Upper lobe of right lung (tissue), 1 donor: Measurements from ENCODE around the gene APP. TPM values are rescaled to one million over a fixed set of nuclear protein-coding genes. Genes with fewer than 3 reads are reported as not detected.

ENCODE experiments used
- ATAC-seq: fragments of 200-7000 bp; cut with Tn5 transposase; one replicate; pipeline ENCODE4 v1.9.1; 2020; ENCODE audit warnings: mild to moderate bottlenecking, moderate library complexity
- DNase-seq: peaks from one replicate; pipeline ENCODE4 v3.0.0-alpha.2; 2020
- H3K27ac ChIP-seq: fragments of 200-600 bp; one replicate; pipeline ENCODE4 v1.8.0; 2022
- H3K27me3 ChIP-seq: fragments of 200-600 bp; one replicate; pipeline ENCODE4 v1.8.0; 2022; ENCODE audit warnings: mild to moderate bottlenecking
- H3K36me3 ChIP-seq: fragments of 200-600 bp; one replicate; pipeline ENCODE4 v1.8.0; 2022
- H3K4me1 ChIP-seq: fragments of 200-600 bp; one replicate; pipeline ENCODE4 v1.8.0; 2022
- H3K4me3 ChIP-seq: fragments of 200-600 bp; one replicate; pipeline ENCODE4 v1.8.0; 2022; ENCODE audit warnings: mild to moderate bottlenecking
- H3K9me3 ChIP-seq: fragments of 200-600 bp; one replicate; pipeline ENCODE4 v1.8.0; 2022
- intact Hi-C: fragments of 100-400 bp; cut with DNase I; formaldehyde crosslinking; loops from one replicate; pipeline ENCODE4 v1.11.0; 2022
- total RNA-seq: library from RNA; stranded (reverse); fragmentation: NEBNext Ultra II Directional; extraction: Animal tissue kit (Norgen Biotek cat#: 25700); gene quantifications from one replicate; pipeline ENCODE4 v1.2.1, GENCODE V29; 2021
- TF ChIP-seq, protein P1 (sequence below): fragments of 200-600 bp; IDR thresholded peaks from one replicate; pipeline ENCODE4 v1.8.0; 2022; ENCODE audit warnings: antibody characterized with exemption
- donor health status: DM: no; HTN: yes; CAD: no; lungs with severe emphysema.

APP gene
- total RNA-seq, 1 donor from 2014 or later: 480 TPM

DNA sequence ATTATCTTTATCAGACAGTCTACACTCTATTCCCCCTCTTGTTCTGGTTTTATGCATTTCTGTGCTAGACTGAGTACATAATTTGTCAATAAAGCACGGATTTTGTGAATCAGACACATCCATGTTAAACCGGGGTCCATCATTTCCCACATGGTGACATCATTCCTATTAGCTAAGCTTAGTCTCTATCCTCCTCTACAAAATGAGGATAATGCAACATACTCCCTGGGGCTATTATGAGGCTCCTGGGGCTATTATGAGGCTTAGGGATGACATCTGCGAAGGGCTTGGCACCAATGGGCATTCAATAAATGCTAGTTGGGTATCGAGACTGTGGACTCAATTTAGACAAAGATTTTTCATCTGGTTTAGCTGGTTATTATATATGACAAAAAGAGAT lies 25.1 kb upstream of the APP start:
- ATAC-seq (no peak), DNase-seq (no peak)
- intact Hi-C loops: no loop called here
- no peaks in the 10 kb centered on the region for H3K27me3 ChIP-seq
- H3K9me3 ChIP-seq: no peaks in the 10 kb centered on the region
- no peak overlapping the region for H3K27ac ChIP-seq
- H3K4me1 ChIP-seq: no peaks in the 10 kb centered on the region
- H3K4me3 ChIP-seq: no peak overlapping the region
- H3K36me3 ChIP-seq: no peaks in the 10 kb centered on the region
- TF ChIP-seq, protein P1, sequence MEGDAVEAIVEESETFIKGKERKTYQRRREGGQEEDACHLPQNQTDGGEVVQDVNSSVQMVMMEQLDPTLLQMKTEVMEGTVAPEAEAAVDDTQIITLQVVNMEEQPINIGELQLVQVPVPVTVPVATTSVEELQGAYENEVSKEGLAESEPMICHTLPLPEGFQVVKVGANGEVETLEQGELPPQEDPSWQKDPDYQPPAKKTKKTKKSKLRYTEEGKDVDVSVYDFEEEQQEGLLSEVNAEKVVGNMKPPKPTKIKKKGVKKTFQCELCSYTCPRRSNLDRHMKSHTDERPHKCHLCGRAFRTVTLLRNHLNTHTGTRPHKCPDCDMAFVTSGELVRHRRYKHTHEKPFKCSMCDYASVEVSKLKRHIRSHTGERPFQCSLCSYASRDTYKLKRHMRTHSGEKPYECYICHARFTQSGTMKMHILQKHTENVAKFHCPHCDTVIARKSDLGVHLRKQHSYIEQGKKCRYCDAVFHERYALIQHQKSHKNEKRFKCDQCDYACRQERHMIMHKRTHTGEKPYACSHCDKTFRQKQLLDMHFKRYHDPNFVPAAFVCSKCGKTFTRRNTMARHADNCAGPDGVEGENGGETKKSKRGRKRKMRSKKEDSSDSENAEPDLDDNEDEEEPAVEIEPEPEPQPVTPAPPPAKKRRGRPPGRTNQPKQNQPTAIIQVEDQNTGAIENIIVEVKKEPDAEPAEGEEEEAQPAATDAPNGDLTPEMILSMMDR: no peak

DNA sequence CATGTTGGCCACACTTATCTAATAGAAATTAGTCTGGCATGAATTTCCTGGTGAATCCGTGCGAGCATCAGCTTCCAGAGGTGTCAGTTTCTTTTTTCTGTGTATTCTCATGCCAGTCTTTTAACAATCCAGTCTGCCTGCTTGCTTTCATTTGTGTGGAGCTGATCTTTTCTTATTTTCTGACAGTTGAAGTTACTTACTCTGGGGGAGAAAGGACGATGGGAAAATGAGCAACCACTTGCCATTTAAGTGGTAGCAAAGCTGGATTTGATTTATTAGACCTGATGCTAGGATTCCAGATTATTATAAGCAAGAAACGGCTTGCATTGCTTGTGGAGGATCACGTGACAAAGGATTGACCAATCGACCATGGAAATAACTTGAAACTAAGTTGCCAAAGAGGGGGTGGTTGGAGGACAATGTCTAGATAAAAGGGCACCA lies 24.3 kb upstream of the APP start:
- Histone ChIP-seq H3K9me3 (no peaks in the 10 kb centered on the region), H3K4me3 (no peak overlapping the region), H3K27ac (no peak overlapping the region), H3K4me1 (no peaks in the 10 kb centered on the region), H3K27me3 (no peaks in the 10 kb centered on the region), H3K36me3 (no peaks in the 10 kb centered on the region)
- TF ChIP-seq, protein P1: no peak
- no peak for DNase-seq
- intact Hi-C loops: no loop called here
- no peak for ATAC-seq

DNA sequence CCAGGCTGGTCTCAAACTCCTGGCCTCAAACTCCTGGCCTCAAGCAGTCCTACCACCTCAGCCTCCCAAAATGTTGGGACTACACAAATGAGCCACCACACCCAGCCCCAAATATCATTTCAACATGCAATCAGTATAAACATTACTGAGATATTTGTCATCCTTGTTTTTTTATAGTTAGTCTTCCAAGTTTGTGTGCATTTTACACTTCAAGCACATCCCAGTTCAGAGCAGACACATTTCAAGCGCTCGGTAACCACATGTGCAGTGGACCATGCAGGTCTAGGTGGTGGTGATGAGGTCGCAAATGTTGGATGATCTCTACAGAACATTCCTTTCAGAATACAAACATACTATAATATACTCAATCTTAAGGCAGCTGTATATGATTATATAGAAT lies 23.8 kb upstream of the APP start:
- no peaks in the 10 kb centered on the region for H3K4me1 ChIP-seq
- ATAC-seq (no peak), DNase-seq (no peak)
- H3K4me3 ChIP-seq: no peak overlapping the region
- TF ChIP-seq, protein P1: no peak
- no peaks in the 10 kb centered on the region for H3K27me3 ChIP-seq
- intact Hi-C loops: no loop called here
- H3K36me3 ChIP-seq: no peaks in the 10 kb centered on the region
- no peak overlapping the region for H3K27ac ChIP-seq
- H3K9me3 ChIP-seq: no peaks in the 10 kb centered on the region

DNA sequence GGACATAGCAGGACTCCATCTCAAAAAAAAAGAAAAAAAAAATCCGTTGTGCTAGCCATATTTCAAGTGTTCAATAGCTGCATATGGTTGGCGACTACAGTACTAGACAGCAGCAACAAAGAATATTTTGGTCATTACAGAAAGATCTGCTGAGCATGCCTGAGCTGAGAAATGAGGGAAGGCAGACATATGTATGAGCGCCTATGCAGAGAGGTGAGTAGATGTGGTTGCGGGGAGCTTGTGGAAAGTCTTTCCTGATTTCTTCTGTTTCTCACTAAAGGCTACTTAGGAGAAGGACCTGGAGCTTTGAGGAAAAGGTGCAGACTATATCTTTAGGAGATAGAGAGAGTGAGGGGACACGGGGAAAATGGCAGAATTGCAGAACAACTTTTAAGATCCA lies 21.0 kb upstream of the APP start:
- TF ChIP-seq, protein P1: no peak
- Histone ChIP-seq H3K4me1 (no peaks in the 10 kb centered on the region), H3K27me3 (no peaks in the 10 kb centered on the region), H3K9me3 (no peaks in the 10 kb centered on the region), H3K36me3 (no peaks in the 10 kb centered on the region), H3K4me3 (no peak overlapping the region), H3K27ac (no peak overlapping the region)
- no peak for DNase-seq
- ATAC-seq: no peak
- intact Hi-C loops: no loop called here

DNA sequence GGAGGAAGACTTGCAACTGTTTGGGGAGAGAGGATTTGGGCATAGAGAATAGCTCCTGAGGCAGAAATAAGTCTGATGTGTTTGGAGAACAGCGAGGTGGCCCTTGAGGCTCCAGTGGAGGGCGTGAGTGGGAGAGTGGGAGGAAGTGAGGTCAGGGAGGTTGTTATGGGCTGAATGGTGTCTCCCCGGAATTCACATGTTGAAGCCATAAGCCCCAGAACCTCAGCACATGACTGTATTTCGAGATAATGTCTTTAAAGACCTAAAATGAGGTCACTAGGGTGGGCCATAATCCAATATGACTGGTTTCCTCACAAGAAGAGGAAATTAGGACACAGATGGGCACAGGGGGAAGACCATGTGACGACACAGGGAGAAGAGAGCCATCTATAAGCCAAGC lies 17.9 kb upstream of the APP start:
- Histone ChIP-seq H3K36me3 (no peaks in the 10 kb centered on the region), H3K4me3 (no peak overlapping the region), H3K4me1 (no peaks in the 10 kb centered on the region), H3K27ac (no peak overlapping the region), H3K9me3 (no peaks in the 10 kb centered on the region), H3K27me3 (no peaks in the 10 kb centered on the region)
- intact Hi-C loops: no loop called here
- DNase-seq (no peak), ATAC-seq (no peak)
- TF ChIP-seq, protein P1: no peak

DNA sequence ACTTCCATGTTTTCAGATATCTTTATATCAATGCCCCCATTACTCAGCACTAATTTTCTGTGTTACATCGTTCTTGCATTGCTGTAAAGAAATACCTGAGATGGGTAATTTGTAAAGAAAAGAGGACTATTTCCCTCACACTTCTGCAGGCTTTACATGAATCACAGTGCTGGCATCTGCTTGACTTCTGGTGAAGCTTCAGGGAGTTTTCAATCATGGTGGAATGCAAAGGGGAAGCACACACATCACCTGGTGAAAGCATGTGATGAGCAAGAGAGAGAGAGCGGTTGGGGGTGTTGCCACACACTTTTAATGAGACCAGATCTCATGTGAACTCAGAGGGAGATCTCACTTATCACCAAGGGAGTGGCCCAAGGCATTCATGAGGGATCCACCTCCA lies 14.9 kb upstream of the APP start:
- ATAC-seq: no peak
- Histone ChIP-seq H3K4me1 (no peaks in the 10 kb centered on the region), H3K36me3 (no peaks in the 10 kb centered on the region), H3K27me3 (no peaks in the 10 kb centered on the region), H3K9me3 (no peaks in the 10 kb centered on the region), H3K4me3 (no peak overlapping the region), H3K27ac (no peak overlapping the region)
- TF ChIP-seq, protein P1: no peak
- intact Hi-C loops: no loop called here
- no peak for DNase-seq
